Thymus (tissue), 11 donors: ENCODE results near the gene LCE1F. TPM values are rescaled to one million over a fixed set of nuclear protein-coding genes. Genes with fewer than 3 reads are reported as not detected.

Source experiments
- DNase-seq, 9 donors: peaks; one replicate each; pipeline ENCODE4 v3.0.0-alpha.2; 2013; ENCODE audit warnings: low spot score in 9 of 9, low read depth in 6 of 9, missing footprints in 1 of 9
- H3K27ac ChIP-seq, 2 donors: one replicate each; pipeline ENCODE4 v1.5.1; 2013; ENCODE audit warnings: control low read depth in 1 of 2, low read depth in 1 of 2, low read length in 1 of 2, mild to moderate bottlenecking in 1 of 2, moderate library complexity in 1 of 2
- H3K27me3 ChIP-seq, 2 donors: one replicate each; pipeline ENCODE4 v1.5.1; 2013; ENCODE audit warnings: low read length in 1 of 2; ENCODE audit not compliant: control insufficient read depth in 2 of 2, insufficient read depth in 1 of 2
- H3K36me3 ChIP-seq, 2 donors: one replicate each; pipeline ENCODE4 v1.5.1; 2013; ENCODE audit warnings: low read length in 1 of 2, mild to moderate bottlenecking in 1 of 2, moderate library complexity in 1 of 2; ENCODE audit not compliant: control insufficient read depth in 2 of 2, insufficient read depth in 2 of 2
- H3K4me1 ChIP-seq, 2 donors: one replicate each; pipeline ENCODE4 v1.5.1; 2013; ENCODE audit warnings: low read length in 2 of 2; ENCODE audit not compliant: control insufficient read depth in 2 of 2, insufficient read depth in 2 of 2
- H3K4me3 ChIP-seq, 2 donors: one replicate each; pipeline ENCODE4 v1.5.1; 2013; ENCODE audit warnings: low read length in 2 of 2, control low read depth in 1 of 2, mild to moderate bottlenecking in 1 of 2
- H3K9me3 ChIP-seq, 2 donors: one replicate each; pipeline ENCODE4 v1.5.1; 2013; ENCODE audit warnings: low read length in 1 of 2, mild to moderate bottlenecking in 1 of 2; ENCODE audit not compliant: control insufficient read depth in 2 of 2, insufficient read depth in 1 of 2
- WGBS: extraction: QIAGEN DNeasy Blood & Tissue Kit; methylation state at CpG from one replicate; pipeline ENCODE4 v1.1.7; 2013; 5-methylcytosine and 5-hydroxymethylcytosine counted together
- polyA plus RNA-seq: library from polyadenylated mRNA; stranded (reverse); fragments of 200-250 nt; gene quantifications from one replicate; pipeline ENCODE4 v1.2.3, GENCODE V29; 2013
- total RNA-seq: library from RNA; stranded (reverse); fragments of 120-200 nt; gene quantifications from one replicate; pipeline ENCODE4 v1.2.4, GENCODE V29; 2013
- donor health status: healthy.

Gene LCE1F
- total and polyA plus RNA-seq, 2 donors: 0.46 TPM; not detected in 1

DNA sequence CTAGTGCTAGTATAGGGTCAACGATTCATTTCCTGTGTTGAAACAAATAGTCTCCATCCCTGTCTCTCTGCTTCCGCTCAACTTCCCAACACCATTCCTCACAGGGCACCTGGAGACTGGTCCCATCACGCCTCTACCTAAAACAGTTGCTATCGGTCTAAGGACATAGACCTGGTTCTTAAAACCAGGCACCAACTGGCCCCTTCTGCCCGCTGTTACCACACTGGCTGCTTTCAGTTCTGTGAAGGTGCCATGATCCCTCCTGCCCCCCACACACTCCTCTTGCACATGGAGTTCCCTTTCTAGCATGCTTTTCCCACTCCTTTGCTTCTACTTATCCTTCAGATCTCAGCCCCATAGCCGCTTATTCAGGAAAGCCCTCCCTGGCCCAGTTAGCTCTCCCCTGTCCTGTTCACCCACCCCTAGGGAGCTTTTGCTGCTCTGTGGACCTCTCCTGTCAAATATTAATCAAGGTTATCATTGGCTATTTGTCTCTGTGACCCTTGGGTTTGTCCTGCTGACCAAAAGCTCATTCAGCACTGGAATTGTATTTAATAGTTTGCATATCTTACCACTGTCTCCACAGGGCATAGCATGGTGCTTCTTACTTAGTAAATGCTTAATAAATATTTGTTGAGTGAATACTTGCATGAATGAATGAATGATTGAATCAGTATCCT, 29.0 kb upstream of the LCE1F start:
- H3K4me3 ChIP-seq: no peak overlapping the region
- H3K9me3 ChIP-seq: no peaks in the 10 kb centered on the region
- WGBS: 88% methylated on average over 6 of the region's 6 CpGs
- H3K36me3 ChIP-seq: no peaks in the 10 kb centered on the region
- peaks cover 0 to 2% of the 10 kb centered on the region in 2 donors for H3K27me3 ChIP-seq
- H3K27ac ChIP-seq: no peak overlapping the region
- no peak for DNase-seq
- no peaks in the 10 kb centered on the region for H3K4me1 ChIP-seq

DNA sequence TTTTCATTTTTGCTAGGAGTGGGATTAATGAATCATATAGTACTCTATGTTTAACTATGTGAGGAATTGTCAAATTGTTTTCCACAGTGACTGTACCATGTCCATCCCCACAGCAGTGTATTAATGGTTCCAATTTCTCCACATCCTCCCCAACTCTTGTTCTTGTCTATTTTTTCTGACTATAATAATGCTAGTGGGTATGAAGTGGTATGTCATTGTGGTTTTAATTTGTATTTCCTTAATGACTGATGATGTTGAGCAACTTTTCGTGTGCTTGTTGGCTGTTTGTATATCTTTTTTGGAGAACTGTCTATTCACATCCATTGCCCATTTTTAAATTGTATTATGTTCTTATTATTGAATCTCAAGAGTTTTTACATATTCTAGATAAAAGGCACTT, 27.1 kb upstream of the LCE1F start:
- Histone ChIP-seq H3K36me3 (no peaks in the 10 kb centered on the region), H3K27me3 (peaks cover 0 to 2% of the 10 kb centered on the region in 2 donors), H3K4me1 (no peaks in the 10 kb centered on the region), H3K4me3 (no peak overlapping the region), H3K27ac (no peak overlapping the region), H3K9me3 (no peaks in the 10 kb centered on the region)
- WGBS: 14% methylated on average over 1 of the region's 1 CpG
- no peak for DNase-seq

DNA sequence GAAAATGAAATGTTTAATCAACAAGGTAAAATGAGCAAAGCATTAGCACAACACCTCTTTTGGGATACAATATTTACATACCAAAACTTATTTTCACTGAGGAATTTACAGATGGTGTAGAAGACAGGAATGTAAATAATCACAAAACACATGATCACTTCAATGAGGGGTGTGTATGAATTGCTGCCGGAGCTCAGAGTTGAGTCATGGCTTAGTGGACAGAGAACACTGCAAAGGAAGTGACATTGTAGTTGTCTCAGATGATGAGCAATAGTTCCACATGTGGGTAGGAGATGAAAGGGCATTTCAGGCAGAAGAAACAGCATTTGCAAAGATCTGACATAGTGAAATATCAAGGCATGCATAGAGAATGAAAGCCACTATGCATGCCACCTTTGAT, 22.7 kb upstream of the LCE1F start:
- WGBS: 78% methylated on average over 1 of the region's 1 CpG
- Histone ChIP-seq H3K36me3 (no peaks in the 10 kb centered on the region), H3K9me3 (no peaks in the 10 kb centered on the region), H3K4me1 (no peaks in the 10 kb centered on the region), H3K27me3 (no peaks in the 10 kb centered on the region), H3K4me3 (no peak overlapping the region), H3K27ac (no peak overlapping the region)
- no peak for DNase-seq

DNA sequence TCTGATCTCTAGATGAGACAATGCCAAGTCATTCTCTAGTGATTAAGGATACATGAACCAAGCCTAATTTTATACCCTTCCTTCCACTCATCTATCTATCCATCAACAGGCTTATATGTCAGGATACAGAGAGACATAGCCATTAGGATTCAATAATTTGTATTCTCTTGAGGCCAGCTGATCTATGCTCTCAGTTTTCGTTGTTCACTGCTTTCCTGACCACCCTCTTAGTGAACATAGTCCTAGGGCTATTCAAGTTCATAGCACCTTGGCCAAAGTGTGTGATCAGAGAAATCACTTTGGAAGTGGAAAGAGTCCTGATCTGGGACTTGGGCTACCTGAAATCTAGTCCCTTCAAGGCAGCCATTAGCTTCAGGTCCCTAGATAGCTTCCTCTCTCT, 21.4 kb upstream of the LCE1F start:
- H3K36me3 ChIP-seq: no peaks in the 10 kb centered on the region
- WGBS: 40% methylated on average over 1 of the region's 1 CpG
- H3K27me3 ChIP-seq: no peaks in the 10 kb centered on the region
- H3K4me3 ChIP-seq: no peak overlapping the region
- no peak overlapping the region for H3K27ac ChIP-seq
- no peak for DNase-seq
- H3K4me1 ChIP-seq: no peaks in the 10 kb centered on the region
- no peaks in the 10 kb centered on the region for H3K9me3 ChIP-seq

DNA sequence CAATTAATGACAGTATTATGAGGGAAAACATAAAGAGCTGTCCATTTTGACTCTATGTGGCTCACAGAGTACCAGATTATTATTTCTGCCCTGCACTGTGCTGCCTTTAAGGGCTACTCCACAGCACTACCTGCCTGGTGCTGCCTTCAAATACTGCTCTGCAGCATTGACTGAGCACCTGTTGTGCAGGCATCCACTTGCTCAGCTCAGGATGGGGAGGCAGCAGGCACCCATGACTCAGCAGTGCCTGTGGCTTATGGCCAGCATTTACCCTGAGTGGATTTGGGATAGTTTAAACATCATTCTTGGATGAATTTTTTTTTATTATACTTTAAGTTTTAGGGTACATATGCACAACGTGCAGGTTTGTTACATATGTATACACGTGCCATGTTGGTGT, 18.1 kb upstream of the LCE1F start:
- no peak overlapping the region for H3K27ac ChIP-seq
- no peaks in the 10 kb centered on the region for H3K36me3 ChIP-seq
- H3K4me3 ChIP-seq: no peak overlapping the region
- H3K27me3 ChIP-seq: no peaks in the 10 kb centered on the region
- no peaks in the 10 kb centered on the region for H3K4me1 ChIP-seq
- 80% methylated on average over 2 of the region's 2 CpGs for WGBS
- no peaks in the 10 kb centered on the region for H3K9me3 ChIP-seq
- DNase-seq: no peak

DNA sequence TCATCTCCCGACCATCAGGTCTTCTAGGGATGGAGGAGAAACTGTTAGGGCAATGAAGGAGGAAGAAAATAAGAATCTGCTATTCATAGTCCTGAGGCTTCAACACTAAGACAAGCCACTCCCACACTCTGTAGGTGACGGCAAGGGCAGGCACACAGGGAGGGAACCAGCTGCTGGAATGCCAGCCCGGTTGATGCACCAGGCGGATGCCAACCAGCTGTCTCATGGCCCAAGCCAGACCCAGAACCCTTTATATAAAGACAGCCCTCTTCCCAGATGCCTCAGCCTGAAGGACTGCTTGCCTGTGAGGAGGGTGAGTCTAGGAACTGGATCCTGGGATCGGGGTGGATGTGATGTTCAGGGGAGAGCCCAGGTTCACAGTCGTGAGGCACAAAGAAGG, 17.2 kb upstream of the LCE1F start, which contains the start of gene KPRP:
TSS of gene KPRP (plus strand) at position 279 of the 400 bp plus-strand sequence. CDS start 1,564 bp downstream, outside the sequence.
- 82% methylated on average over 6 of the region's 6 CpGs for whole genome bisulfite sequencing
- Histone ChIP-seq H3K4me1 (no peaks in the 10 kb centered on the region), H3K27me3 (no peaks in the 10 kb centered on the region), H3K4me3 (no peak within 1 kb of the TSS), H3K9me3 (no peaks in the 10 kb centered on the region), H3K36me3 (no peaks in the 10 kb centered on the region), H3K27ac (no peak within 1 kb of the TSS)
- DNase-seq: no peak

DNA sequence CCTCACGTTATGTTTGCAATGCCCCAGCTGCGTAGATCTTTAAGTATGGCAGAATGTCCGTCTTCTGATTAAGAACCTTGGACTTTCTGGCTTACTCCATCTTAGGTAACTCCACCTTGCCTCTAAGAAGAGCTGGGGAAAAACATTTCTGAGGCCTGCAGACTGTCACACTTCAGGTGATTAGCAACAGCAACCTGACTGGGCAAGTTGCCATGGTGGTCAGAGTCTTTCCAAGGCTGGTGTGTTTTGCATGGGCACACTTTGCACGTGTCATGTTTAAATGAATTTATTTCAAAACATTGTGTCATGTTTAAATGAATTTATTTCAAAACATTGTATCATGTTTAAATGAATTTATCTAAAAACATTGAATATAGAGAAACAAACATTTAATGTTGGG, 16.3 kb upstream of the LCE1F start:
- DNase-seq: no peak
- Histone ChIP-seq H3K27me3 (no peaks in the 10 kb centered on the region), H3K4me3 (no peak overlapping the region), H3K27ac (no peak overlapping the region), H3K9me3 (no peaks in the 10 kb centered on the region), H3K36me3 (no peaks in the 10 kb centered on the region), H3K4me1 (no peaks in the 10 kb centered on the region)
- 91% methylated on average over 4 of the region's 4 CpGs for WGBS

DNA sequence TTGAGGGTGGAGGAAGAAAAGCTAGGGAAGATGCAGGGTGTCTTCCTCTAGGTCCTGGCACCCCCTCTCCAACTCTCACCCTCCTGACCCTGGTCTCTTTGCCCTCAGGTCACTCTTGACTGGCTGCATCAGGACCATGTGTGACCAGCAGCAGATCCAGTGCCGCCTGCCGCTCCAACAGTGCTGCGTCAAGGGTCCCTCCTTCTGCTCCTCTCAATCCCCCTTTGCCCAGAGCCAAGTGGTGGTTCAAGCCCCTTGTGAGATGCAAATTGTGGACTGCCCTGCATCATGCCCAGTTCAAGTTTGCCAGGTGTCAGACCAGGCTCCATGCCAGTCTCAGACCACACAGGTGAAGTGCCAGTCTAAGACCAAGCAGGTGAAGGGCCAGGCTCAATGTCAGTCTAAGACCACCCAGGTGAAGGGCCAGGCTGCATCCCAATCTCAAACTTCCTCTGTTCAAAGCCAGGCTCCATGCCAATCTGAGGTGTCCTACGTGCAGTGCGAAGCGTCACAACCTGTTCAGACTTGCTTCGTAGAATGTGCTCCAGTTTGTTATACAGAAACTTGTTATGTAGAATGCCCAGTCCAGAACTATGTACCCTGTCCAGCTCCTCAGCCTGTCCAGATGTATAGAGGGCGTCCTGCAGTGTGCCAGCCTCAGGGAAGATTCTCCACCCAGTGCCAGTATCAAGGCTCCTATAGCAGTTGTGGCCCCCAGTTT, 15.3 kb upstream of the LCE1F start:
- Histone ChIP-seq H3K4me3 (no peak overlapping the region), H3K27me3 (no peaks in the 10 kb centered on the region), H3K9me3 (no peaks in the 10 kb centered on the region), H3K27ac (no peak overlapping the region), H3K4me1 (no peaks in the 10 kb centered on the region), H3K36me3 (no peaks in the 10 kb centered on the region)
- WGBS: 89% methylated on average over 8 of the region's 8 CpGs
- no peak for DNase-seq

DNA sequence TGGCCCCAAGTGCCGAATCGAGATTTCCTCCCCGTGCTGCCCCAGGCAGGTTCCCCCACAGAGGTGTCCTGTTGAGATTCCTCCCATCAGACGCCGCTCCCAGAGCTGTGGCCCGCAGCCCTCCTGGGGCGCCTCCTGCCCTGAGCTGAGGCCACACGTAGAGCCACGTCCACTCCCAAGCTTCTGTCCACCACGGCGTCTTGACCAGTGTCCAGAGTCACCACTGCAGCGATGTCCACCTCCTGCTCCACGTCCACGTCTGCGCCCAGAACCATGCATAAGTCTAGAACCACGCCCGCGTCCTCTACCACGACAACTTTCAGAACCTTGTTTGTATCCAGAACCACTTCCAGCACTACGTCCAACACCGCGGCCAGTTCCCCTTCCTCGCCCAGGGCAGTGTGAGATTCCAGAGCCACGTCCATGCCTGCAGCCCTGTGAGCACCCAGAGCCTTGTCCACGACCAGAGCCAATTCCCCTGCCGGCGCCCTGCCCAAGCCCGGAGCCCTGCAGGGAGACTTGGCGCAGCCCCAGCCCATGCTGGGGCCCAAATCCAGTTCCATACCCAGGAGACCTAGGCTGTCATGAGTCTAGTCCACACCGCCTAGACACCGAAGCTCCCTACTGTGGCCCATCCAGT, 14.3 kb upstream of the LCE1F start:
- DNase-seq: no peak
- H3K9me3 ChIP-seq: no peaks in the 10 kb centered on the region
- 95% methylated on average over 31 of the region's 31 CpGs for WGBS

More for the DNA sequence above, 14.3 kb upstream of the LCE1F start:
- Histone ChIP-seq H3K4me1 (no peaks in the 10 kb centered on the region), H3K4me3 (no peak overlapping the region), H3K27me3 (no peaks in the 10 kb centered on the region), H3K27ac (no peak overlapping the region), H3K36me3 (no peaks in the 10 kb centered on the region)
